GM21423 (cell line): Measurements from ENCODE around the gene ALG9.
"Not testable (repeated sequence)": the region's sequence is repeated elsewhere in the genome, so short reads cannot be mapped to it uniquely, and the experiment has no call there.

Experiments
- ATAC-seq: cut with Tn5 transposase; IDR thresholded peaks from one replicate; pipeline ENCODE4 v1.9.1; 2021; ENCODE audit warnings: mild to moderate bottlenecking, moderate library complexity; ENCODE audit not compliant: unreplicated experiment

Gene ALG9

GRCh38 chr11:111798279-111798678 lies 73.1 kb downstream of the ALG9 start:
- no peak for ATAC-seq

GRCh38 chr11:111797145-111797581 lies 74.2 kb downstream of the ALG9 start:
- ATAC-seq, result peak; percentile 79

GRCh38 chr11:111796696-111797095 lies 74.7 kb downstream of the ALG9 start:
- ATAC-seq, result peak; percentile 10

- no peak for ATAC-seq
These were observed 75.9 kb downstream of the ALG9 start for GRCh38 chr11:111795334-111795985.

GRCh38 chr11:111793863-111794262 lies 77.5 kb downstream of the ALG9 start:
- ATAC-seq, result no peak

- ATAC-seq, result no peak
These were observed 78.4 kb downstream of the ALG9 start for GRCh38 chr11:111792955-111793500.

- ATAC-seq, result no peak
These were observed 79.1 kb downstream of the ALG9 start for GRCh38 chr11:111792314-111792713.

GRCh38 chr11:111788464-111788863 lies 82.9 kb downstream of the ALG9 start:
- no peak for ATAC-seq

GRCh38 chr11:111788051-111788450 lies 83.3 kb downstream of the ALG9 start:
- ATAC-seq, result no peak

GRCh38 chr11:111785886-111786412 lies 85.4 kb downstream of the ALG9 start:
- no peak for ATAC-seq

- no peak for ATAC-seq
These were observed 86.3 kb downstream of the ALG9 start for GRCh38 chr11:111785076-111785475.

GRCh38 chr11:111784311-111784710 lies 87.1 kb downstream of the ALG9 start:
- ATAC-seq, result not testable (repeated sequence)

- no peak for ATAC-seq
These were observed 89.2 kb downstream of the ALG9 start for GRCh38 chr11:111782109-111782741.

- no peak for ATAC-seq
These were observed 92.3 kb downstream of the ALG9 start for GRCh38 chr11:111779118-111779517.

- no peak for ATAC-seq
These were observed 93.3 kb downstream of the ALG9 start for GRCh38 chr11:111778047-111778558.

- peak; percentile 42 for ATAC-seq
These were observed 94.0 kb downstream of the ALG9 start for GRCh38 chr11:111777094-111778046.

- peak; percentile 98 for ATAC-seq
These were observed 94.8 kb downstream of the ALG9 start for GRCh38 chr11:111776398-111777093.

GRCh38 chr11:111774955-111775710 lies 96.2 kb downstream of the ALG9 start:
- ATAC-seq, result no peak

- ATAC-seq, result no peak
These were observed 98.8 kb downstream of the ALG9 start for GRCh38 chr11:111772535-111772934.
